HTERT RPE-1 (cell line): Measurements from ENCODE around the gene LRRC27.
"Not testable (repeated sequence)": the region's sequence is repeated elsewhere in the genome, so short reads cannot be mapped to it uniquely, and the experiment has no call there.

Experiments used
- in situ Hi-C: fragments of 300-500 bp; cut with MboI; formaldehyde crosslinking; loops from 4 replicates; pipeline ENCODE4 v1.14.3; 2020; ENCODE audit warnings: low sequenced_read_pairs

Gene LRRC27

GRCh38 chr10:132372516-132373095, 40.6 kb downstream of the LRRC27 start:
- in situ Hi-C loops: no loop called here

DNA sequence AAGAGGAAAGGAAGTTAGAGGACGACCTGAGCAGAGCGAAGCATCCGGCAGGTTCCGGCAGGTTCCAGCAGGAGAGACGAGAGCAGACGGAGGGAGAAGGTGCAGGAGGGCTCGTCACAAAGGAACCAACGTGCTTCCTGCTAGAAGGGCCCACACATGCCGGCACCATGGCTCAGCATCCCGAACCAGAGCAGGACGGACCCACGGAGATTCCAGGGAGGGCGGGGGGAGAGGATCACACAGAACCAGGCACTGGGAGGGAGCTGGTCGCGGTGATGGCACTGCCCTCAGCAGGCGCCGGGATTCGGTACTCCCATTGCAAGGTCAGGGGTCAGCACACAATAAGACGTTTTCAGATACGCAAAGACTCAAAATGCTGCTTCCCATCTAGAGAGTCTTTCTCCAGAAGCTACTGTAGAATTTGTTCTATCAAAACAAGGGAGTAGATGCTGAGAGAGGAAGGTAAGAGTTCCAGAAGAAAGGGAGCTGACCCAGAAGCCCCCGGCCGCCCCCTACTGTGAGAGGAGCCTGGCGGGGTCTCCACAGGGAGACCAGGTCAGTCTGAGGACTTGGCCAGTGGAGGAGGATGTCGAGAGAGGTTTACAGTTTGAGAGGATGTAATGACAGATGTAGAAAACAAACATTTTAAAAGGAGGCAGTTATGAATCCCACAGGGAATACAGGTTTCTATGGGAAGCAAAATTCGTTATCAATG, 41.4 kb downstream of the LRRC27 start:
- in situ Hi-C loops: no loop called here

DNA sequence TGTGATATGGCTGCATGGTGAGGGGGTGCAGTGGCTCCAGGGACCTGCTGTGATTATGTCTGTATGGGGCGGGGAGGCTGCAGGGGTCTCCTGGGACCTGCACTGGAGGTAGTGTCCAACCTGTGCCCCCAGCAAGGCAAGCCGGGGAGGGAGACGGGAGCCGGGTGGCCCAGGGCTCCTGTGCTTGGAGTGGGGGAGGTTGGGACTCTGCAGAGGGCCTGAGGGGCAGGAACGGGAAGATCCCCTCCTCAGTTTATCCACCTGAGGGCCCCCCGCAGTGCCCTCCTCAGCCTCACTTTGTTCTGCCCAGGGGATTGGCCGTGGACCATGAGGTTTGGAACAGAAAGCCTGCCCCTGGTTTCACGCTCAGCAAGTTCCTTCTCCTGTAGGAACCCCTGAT, 42.2 kb downstream of the LRRC27 start:
- in situ Hi-C loops: no loop called here

DNA sequence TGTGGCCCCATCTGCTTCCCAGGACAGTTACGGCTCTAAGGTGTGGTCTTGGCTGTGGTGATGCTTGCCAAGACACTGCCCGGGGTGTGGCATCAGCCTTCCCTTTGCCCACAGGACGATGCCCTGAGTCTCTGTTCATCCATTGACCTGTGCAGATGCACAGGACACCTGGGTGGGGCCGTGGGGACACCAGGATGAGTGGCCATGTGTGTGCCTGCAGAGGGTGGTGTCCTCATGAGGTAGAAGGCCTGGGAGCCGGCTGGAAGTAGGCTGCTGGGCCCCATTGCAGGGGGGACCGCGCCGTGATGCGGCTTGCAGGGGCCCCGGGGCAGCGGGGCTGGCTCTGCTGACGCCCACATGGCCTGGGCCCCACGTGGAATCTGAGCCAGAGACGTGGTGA, 42.6 kb downstream of the LRRC27 start:
- in situ Hi-C loops: no loop called here

GRCh38 chr10:132375116-132375794, 43.3 kb downstream of the LRRC27 start:
- in situ Hi-C loops: no loop called here

DNA sequence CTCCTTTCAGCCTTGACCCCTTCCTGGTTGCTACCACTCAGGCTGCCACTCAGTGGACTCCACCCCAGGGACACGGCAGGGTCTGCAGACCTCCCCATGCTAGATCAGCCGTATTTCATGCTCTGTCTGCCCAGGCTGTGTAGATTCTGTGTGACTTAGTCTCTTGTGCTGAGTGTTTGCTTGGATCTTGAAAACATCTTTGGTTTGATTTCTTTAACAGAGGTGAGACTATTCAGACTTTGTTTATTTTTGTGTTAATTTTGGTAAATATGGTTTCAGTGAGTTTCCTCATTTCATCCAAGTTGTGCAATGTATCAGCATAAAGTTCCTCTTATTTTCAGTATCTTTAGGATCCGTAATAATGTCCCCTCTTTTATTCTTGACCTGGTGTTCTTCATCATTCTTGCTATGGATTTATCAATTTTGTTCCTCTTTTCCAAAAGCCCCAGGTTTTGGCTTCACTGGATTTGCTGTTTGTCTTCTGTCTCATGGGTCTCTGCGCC, 43.9 kb downstream of the LRRC27 start:
- in situ Hi-C loops: no loop called here

DNA sequence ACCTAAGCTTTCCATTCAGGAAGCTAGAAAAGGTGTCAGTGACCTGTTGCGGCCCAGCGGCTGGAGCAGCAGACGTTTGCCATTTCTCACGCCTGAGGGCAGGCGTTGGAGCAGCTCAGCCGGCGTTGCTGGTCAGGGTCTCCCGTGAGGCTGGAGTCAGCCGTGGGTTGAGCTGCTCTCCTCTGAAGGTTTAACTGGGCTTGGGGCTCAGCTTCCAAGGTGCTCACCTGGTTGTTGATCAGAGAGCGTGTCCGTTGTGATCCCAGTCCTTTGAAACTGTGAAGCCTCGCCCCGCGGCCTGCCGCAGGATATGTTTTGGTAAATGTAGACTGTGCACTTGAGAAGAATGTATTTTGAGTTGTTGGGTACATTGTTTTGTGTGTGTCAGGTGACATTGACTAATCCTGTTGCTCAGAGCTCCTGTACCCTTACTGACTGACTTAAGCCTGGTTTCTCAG, 44.4 kb downstream of the LRRC27 start:
- in situ Hi-C loops: no loop called here

- in situ Hi-C loops: no loop called here
These were observed 45.3 kb downstream of the LRRC27 start for GRCh38 chr10:132377326-132377725.

DNA sequence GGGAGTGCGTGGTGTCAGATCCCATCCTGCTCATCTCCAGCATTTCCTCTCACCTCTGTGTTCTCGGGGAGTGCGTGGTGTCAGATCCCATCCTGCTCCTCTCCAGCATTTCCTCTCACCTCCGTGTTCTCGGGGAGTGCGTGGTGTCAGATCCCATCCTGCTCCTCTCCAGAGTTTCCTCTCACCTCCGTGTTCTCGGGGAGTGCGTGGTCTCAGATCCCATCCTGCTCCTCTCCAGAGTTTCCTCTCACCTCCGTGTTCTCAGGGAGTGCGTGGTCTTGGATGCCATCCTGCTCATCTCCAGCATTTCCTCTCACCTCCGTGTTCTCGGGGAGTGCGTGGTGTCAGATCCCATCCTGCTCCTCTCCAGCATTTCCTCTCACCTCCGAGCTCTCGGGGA, 47.0 kb downstream of the LRRC27 start:
- in situ Hi-C loops: not testable (repeated sequence)

DNA sequence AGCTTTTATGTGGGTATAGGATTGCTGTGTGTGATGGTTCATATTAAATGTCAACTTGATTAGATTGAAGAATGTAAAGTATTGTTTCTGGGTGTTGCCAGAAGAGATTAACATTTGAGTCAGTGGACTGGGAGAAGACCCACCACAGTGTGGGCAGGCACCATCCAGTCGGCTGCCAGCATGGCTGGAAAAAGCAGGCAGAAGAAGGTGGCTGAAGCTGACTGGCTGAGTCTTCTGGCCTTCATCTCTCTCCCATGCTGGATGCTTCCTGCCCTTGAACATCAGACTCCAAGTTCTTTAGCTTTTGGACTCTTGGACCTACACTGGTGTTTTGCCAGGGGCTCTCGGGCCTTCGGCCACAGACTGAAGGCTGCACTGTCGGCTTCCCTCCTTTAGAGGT, 49.0 kb downstream of the LRRC27 start:
- in situ Hi-C loops: not testable (repeated sequence)

DNA sequence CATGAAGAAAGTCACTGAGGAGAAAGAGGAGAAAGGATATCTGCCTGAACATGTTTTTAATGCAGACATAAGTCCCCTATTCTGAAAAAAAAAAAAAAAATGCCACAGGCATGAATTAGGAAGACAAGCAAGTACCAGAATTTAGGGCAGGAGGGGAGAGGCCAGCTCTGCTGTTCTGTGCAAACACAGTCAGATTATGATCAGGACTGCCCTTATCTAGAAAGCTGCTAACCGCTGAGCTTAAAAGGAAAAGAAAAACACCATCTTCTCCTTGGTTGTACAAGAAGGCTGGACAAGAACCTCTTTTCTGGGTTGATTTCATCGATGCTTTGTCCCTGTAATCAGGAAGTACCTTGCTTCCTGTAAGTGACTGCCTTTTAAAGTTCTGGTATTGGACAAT, 49.7 kb downstream of the LRRC27 start:
- in situ Hi-C loops: no loop called here

- in situ Hi-C loops: no loop called here
These were observed 50.4 kb downstream of the LRRC27 start for GRCh38 chr10:132382231-132382922.

GRCh38 chr10:132383101-132383500, 51.1 kb downstream of the LRRC27 start:
- in situ Hi-C loops: no loop called here

DNA sequence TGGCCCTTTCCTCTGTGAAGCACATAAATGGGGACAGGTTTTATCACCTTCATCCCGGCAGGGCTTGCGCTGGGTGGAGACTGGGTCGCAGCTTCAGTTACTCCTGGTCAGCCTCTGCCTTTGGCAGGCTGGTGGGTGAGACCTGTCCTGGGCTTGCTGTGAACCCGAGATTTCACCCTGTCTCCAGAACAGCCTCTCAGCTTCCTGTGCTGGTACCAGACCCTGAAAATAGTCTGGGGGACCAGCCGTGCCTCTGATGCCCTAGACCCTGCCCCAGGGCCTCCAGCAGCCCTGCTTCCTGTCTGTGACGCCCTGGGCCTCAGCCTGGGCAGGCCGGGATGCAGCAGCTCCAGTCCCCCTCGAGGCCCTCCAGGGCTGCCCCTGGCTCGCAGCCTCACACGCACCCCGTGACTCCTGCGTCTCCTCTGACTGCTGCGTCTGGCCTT, 51.8 kb downstream of the LRRC27 start:
- in situ Hi-C loops: no loop called here

DNA sequence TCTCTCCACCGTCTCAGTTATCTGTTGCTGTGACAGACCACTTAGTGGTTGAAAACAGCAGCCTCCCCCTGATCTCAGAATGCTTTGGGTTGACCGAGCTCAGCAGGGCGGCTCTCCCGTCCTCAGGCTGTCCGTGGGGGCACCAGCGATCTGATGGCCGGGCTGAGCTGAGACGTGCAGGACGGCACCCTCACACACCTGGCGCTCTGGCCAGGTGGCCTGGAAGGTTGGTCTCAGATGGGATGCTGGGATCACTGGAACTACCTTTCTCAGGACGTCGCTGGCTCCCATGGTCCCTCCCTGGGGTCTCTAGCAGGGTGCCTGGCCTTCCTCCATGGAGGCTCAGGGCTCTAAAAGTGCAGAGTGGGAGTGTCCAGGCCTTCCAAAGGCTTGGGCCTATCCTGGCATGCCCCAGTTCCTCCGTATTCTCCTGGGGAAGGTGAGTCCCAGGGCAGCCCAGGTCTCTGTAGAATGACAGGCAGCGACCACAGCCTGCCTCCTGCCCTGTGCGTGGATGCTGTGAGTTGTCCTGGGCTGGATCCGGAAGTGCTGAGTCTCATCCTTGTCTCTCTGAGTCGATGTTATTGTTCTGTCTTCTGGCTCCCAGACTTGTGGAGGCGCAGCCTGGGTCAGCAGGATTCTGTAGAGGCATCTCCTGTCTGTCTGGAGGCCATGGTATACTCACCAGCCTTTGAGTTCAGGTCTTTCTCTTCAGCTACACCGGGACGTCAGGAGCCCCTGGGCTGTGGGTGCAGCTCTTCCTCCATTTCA, 52.8 kb downstream of the LRRC27 start:
- in situ Hi-C loops: no loop called here

DNA sequence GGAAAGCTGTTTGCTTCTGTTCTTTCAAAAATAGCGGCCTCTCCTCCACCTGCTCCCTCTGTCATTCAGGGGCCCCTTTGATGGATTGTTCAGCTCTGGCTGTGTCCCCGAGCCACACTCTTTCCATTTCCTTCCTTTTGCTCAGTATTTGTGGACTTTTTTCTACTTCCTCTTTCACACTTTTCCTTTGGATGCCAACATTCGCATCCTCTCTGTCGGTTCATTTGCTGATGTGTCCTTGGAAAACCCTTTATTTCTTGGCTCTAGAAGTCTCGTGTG, 53.3 kb downstream of the LRRC27 start:
- in situ Hi-C loops: no loop called here

DNA sequence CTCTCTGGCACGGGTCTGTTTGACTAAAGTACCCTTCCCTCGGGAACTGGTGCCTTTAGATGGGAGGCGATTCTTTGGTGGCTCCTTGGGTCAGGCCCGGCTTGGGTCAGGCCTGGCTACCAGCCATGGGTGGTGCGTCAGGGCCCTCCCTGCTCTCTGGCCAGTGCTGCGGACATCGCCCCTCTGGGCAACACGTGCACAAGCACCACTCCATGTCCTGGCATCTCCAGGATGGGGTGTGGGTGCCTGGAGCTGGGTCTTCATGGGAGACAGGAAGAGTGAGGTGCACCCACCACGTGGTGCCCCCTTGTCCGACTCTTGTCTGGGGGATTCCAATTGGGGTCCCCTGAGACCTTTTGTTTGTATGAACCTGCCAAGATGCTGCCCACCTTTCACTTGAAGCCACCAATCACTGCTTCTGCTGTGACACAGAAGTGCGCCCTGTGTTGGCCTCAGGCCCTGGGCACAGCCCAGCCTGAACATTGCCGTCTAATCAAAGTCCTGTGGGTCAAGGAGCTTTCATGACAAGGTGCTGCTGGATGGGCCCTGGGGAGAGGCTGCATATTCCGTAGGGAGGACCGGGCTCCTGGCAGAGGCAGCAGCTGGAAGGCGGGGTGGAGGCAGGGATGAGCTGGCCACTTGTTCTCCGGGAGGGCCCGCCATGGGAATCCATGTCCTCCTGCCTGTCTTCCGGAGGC, 53.9 kb downstream of the LRRC27 start:
- in situ Hi-C loops: no loop called here

DNA sequence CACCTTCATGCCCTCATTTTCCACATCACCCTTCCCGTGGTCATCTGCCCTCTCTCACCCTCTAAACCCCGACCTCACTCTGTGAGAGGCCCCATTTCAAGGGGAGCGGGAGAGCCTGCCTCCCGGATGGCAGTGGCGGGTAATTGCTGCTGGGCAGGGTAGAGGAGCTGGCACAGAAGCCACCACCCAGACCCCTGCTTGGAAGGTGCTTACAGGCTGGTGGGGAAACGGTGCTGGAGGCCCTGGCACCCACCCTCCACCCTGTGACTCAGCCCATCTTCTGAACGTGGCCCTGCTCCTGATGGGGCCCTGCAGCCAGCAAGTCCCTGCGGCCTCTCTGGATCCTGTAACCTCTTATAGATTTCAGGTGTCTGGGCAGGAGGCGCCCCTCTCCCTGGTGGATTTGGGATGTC, 54.4 kb downstream of the LRRC27 start:
- in situ Hi-C loops: no loop called here

DNA sequence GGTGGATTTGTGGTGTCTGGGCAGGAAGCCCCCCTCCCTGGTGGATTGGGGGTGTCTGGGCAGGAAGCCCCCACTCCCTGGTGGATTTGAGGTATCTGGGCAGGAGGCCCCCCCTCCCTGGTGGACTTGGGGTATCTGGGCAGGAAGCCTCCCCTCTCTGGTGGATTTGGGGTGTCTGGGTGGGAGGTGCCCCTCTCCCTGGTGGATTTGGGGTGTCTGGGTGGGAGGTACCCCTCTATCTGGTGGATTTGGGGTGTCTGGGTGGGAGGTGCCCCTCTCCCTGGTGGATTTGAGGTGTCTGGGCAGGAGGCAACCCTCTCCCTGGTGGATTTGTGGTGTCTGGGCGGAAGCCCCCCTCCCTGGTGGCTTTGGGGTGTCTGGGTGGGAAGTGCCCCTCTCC, 54.9 kb downstream of the LRRC27 start:
- in situ Hi-C loops: not testable (repeated sequence)

GRCh38 chr10:132387764-132388210, 55.8 kb downstream of the LRRC27 start:
- in situ Hi-C loops: no loop called here
